ENCODE measurements around the gene IFRD1. TPM values are rescaled to one million over a fixed set of nuclear protein-coding genes. Genes with fewer than 3 reads are reported as not detected.

The IFRD1 gene
- 10 to 100 TPM in 11 of 12 donors, not detected in 1; 24.0 to 41.8 (median 32.6) TPM for polyA plus RNA-seq (ENCODE audit: insufficient read length in 12 of 12)
- long read RNA-seq, donor 1, partial matches to known transcripts: 27 of 31 reads
- long read RNA-seq, donor 1, other reads (novel, unspliced or antisense): 0 of 31 reads
- long read RNA-seq, donor 2, transcript IFRD1-202 (12 exons, 2,290 nt): major isoform, 7 of 19 reads
- long read RNA-seq, donor 2, partial matches to known transcripts: 11 of 19 reads
- long read RNA-seq, donor 2, other reads (novel, unspliced or antisense): 0 of 19 reads
- long read RNA-seq, donor 3, transcript IFRD1-202 (12 exons, 2,290 nt): major isoform, 8 of 15 reads
- long read RNA-seq, donor 3, partial matches to known transcripts: 5 of 15 reads
- long read RNA-seq, donor 3, other reads (novel, unspliced or antisense): 0 of 15 reads
- long read RNA-seq, donor 4, partial matches to known transcripts: 7 of 10 reads
- long read RNA-seq, donor 4, other reads (novel, unspliced or antisense): 0 of 10 reads
- long read RNA-seq, donor 5, transcript IFRD1-202 (12 exons, 2,290 nt): major isoform, 19 of 32 reads
- long read RNA-seq, donor 5, partial matches to known transcripts: 13 of 32 reads
- long read RNA-seq, donor 5, other reads (novel, unspliced or antisense): 0 of 32 reads
- long read RNA-seq, donor 6, partial matches to known transcripts: 5 of 9 reads
- long read RNA-seq, donor 6, other reads (novel, unspliced or antisense): 0 of 9 reads
- long read RNA-seq, donor 7, partial matches to known transcripts: 5 of 9 reads
- long read RNA-seq, donor 7, other reads (novel, unspliced or antisense): 0 of 9 reads
- long read RNA-seq, donor 8, transcript IFRD1-202 (12 exons, 2,290 nt): major isoform, 10 of 37 reads
- long read RNA-seq, donor 8, partial matches to known transcripts: 27 of 37 reads
- long read RNA-seq, donor 8, other reads (novel, unspliced or antisense): 0 of 37 reads
- long read RNA-seq, donor 9, partial matches to known transcripts: 6 of 10 reads
- long read RNA-seq, donor 9, other reads (novel, unspliced or antisense): 0 of 10 reads
- long read RNA-seq, donor 10, transcript IFRD1-202 (12 exons, 2,290 nt): major isoform, 8 of 21 reads
- long read RNA-seq, donor 10, partial matches to known transcripts: 12 of 21 reads
- long read RNA-seq, donor 10, other reads (novel, unspliced or antisense): 0 of 21 reads
- long read RNA-seq, donor 11, transcript IFRD1-202 (12 exons, 2,290 nt): major isoform, 9 of 21 reads
- long read RNA-seq, donor 11, partial matches to known transcripts: 12 of 21 reads
- long read RNA-seq, donor 11, other reads (novel, unspliced or antisense): 0 of 21 reads

- peak; percentile 98 for DNase-seq
These were observed at the start of gene IFRD1 for GRCh38 chr7:112449902-112450806. IFRD1 (plus strand) TSS chr7:112450460; CDS start chr7:112450689, 229 bp downstream.

GRCh38 chr7:112404321-112404720 is 45.9 kb upstream of the IFRD1 start:
- DNase-seq: no peak

GRCh38 chr7:112405286-112405685 is 45.0 kb upstream of the IFRD1 start:
- no peak for DNase-seq

- no peak for DNase-seq
These were observed 43.0 kb upstream of the IFRD1 start for GRCh38 chr7:112407261-112407660.

- no peak for DNase-seq
These were observed 40.2 kb upstream of the IFRD1 start for GRCh38 chr7:112410092-112410491.

GRCh38 chr7:112411186-112411795 is 39.0 kb upstream of the IFRD1 start:
- DNase-seq: peak; percentile 49

- no peak for DNase-seq
These were observed 35.3 kb upstream of the IFRD1 start for GRCh38 chr7:112414855-112415490.

GRCh38 chr7:112416127-112416526 is 34.1 kb upstream of the IFRD1 start:
- no peak for DNase-seq

- no peak for DNase-seq
These were observed 30.6 kb upstream of the IFRD1 start for GRCh38 chr7:112419543-112420130.

GRCh38 chr7:112420236-112420861 is 29.9 kb upstream of the IFRD1 start:
- no peak for DNase-seq

GRCh38 chr7:112421666-112422486 is 28.4 kb upstream of the IFRD1 start:
- DNase-seq: no peak

- DNase-seq: no peak
These were observed 27.3 kb upstream of the IFRD1 start for GRCh38 chr7:112422842-112423496.

- no peak for DNase-seq
These were observed 26.3 kb upstream of the IFRD1 start for GRCh38 chr7:112423987-112424386.

- no peak for DNase-seq
These were observed 22.3 kb upstream of the IFRD1 start for GRCh38 chr7:112427984-112428383.

- DNase-seq: no peak
These were observed 21.5 kb upstream of the IFRD1 start for GRCh38 chr7:112428715-112429114.

GRCh38 chr7:112430649-112431048 is 19.6 kb upstream of the IFRD1 start:
- no peak for DNase-seq

GRCh38 chr7:112431803-112432202 is 18.5 kb upstream of the IFRD1 start:
- no peak for DNase-seq
